CD4-positive, alpha-beta memory T cell (primary cell): ENCODE data around the gene CPLX1. TPM values are rescaled to one million over a fixed set of nuclear protein-coding genes. Genes with fewer than 3 reads are reported as not detected.

Source experiments
- CTCF ChIA-PET: fragments of 350-600 bp; sonication (Branson Sonifier 250); formaldehyde crosslinking; loops from one replicate; lab custom pipeline; 2021; ENCODE audit warnings: inconsistent platforms; ENCODE audit not compliant: partially characterized antibody; lab: Charles Lee
- POLR2A ChIA-PET: fragments of 350-600 bp; sonication (Branson Sonifier 250); formaldehyde crosslinking; loops from one replicate; lab custom pipeline; 2021; ENCODE audit not compliant: partially characterized antibody; lab: Charles Lee
- DNase-seq, 5 donors: peaks; one replicate each; pipeline versions ENCODE4 v3.0.0 to v3.0.0-alpha.2; 2020 to 2022; ENCODE audit warnings: mixed read lengths in 1 of 5
- H3K27ac ChIP-seq: one replicate; pipeline ENCODE4 v1.7.0; 2013; ENCODE audit warnings: low read depth, low read length
- H3K27me3 ChIP-seq: 2 replicates; pipeline ENCODE4 v1.7.0; 2013; ENCODE audit warnings: mild to moderate bottlenecking, low read length, moderate library complexity; ENCODE audit not compliant: insufficient read depth
- H3K36me3 ChIP-seq: 2 replicates; pipeline ENCODE4 v1.7.0; 2013; ENCODE audit warnings: mild to moderate bottlenecking, low read length, moderate library complexity; ENCODE audit not compliant: insufficient read depth
- H3K4me1 ChIP-seq: 2 replicates; pipeline ENCODE4 v1.7.0; 2013; ENCODE audit warnings: mild to moderate bottlenecking, low read length, moderate library complexity; ENCODE audit not compliant: insufficient read depth
- H3K4me3 ChIP-seq, 2 donors: one replicate each; pipeline ENCODE4 v1.7.0; 2013; ENCODE audit warnings: low read length in 2 of 2, mild to moderate bottlenecking in 1 of 2
- H3K9me3 ChIP-seq, 2 donors: one replicate each; pipeline ENCODE4 v1.7.0; 2013; ENCODE audit warnings: low read length in 2 of 2, control low read depth in 1 of 2; ENCODE audit not compliant: control insufficient read depth in 1 of 2
- H3K27ac Mint-ChIP-seq, 7 donors: one replicate each; pipeline ENCODE4 v1.8.0; 2020 to 2021; ENCODE audit warnings: mixed read lengths in 7 of 7, mild to moderate bottlenecking in 6 of 7, inconsistent platforms in 3 of 7, moderate library complexity in 3 of 7
- H3K27me3 Mint-ChIP-seq, 2 donors: one replicate each; pipeline ENCODE4 v1.8.0; 2020 to 2021; ENCODE audit warnings: mixed read lengths in 2 of 2
- H3K36me3 Mint-ChIP-seq, 2 donors: one replicate each; pipeline ENCODE4 v1.8.0; 2020 to 2021; ENCODE audit warnings: mixed read lengths in 2 of 2, inconsistent platforms in 1 of 2, mild to moderate bottlenecking in 1 of 2
- H3K4me1 Mint-ChIP-seq, 4 donors: one replicate each; pipeline ENCODE4 v1.8.0; 2020 to 2021; ENCODE audit warnings: mixed read lengths in 4 of 4, mild to moderate bottlenecking in 1 of 4
- H3K4me3 Mint-ChIP-seq, 8 donors: one replicate each; pipeline ENCODE4 v1.8.0; 2020 to 2021; ENCODE audit warnings: mixed read lengths in 8 of 8, mild to moderate bottlenecking in 7 of 8, moderate library complexity in 6 of 8, inconsistent platforms in 3 of 8
- H3K9me3 Mint-ChIP-seq, 8 donors: one replicate each; pipeline ENCODE4 v1.8.0; 2020 to 2021; ENCODE audit warnings: mixed read lengths in 8 of 8, mild to moderate bottlenecking in 5 of 8, inconsistent platforms in 3 of 8, moderate library complexity in 1 of 8
- intact Hi-C: fragments of 100-400 bp; cut with micrococcal nuclease; formaldehyde crosslinking; loops from one replicate; pipeline ENCODE4 v1.15.1; 2023
- polyA plus RNA-seq, 2 donors: library from polyadenylated mRNA; unstranded; fragments of 300-500 nt; fragmentation: Illumina TruSeq; gene quantifications; one replicate each; pipeline ENCODE4 v1.2.3, GENCODE V29; 2021
- total RNA-seq, 2 experiments: library from RNA; stranded (reverse); gene quantifications; one replicate each; pipeline ENCODE4 v1.2.3, GENCODE V29; 2021

CPLX1 gene
- total and polyA plus RNA-seq, 4 experiments from 2014 or later = 0.26 to 1.5 (median 0.64) TPM; not detected in 1

- Histone ChIP-seq H3K27ac (no peak overlapping the region), H3K4me1 (no peaks in the 10 kb centered on the region), H3K36me3 (no peaks in the 10 kb centered on the region), H3K9me3 (no peaks in the 10 kb centered on the region), H3K27me3 (no peaks in the 10 kb centered on the region), H3K4me3 (no peak overlapping the region)
- ChIA-PET CTCF (no interaction called here), POLR2A (no interaction called here)
- no peak for DNase-seq
- Mint-ChIP-seq H3K27ac (peak overlapping the region in 1 of 7 donors; percentile 52), H3K4me1 (no peaks in the 10 kb centered on the region), H3K36me3 (peaks cover 11 to 18% of the 10 kb centered on the region in 2 donors), H3K27me3 (no peaks in the 10 kb centered on the region), H3K9me3 (peaks cover 0 to 8% (median 2%) of the 10 kb centered on the region in 8 donors), H3K4me3 (no peak overlapping the region)
- intact Hi-C loops = no loop called here
Observed at GRCh38 chr4:845836-846251, 19.9 kb upstream of the CPLX1 start.

GRCh38 chr4:845233-845835 lies 19.4 kb upstream of the CPLX1 start:
- H3K4me1 ChIP-seq = no peaks in the 10 kb centered on the region
- Mint-ChIP-seq H3K4me3 (no peak overlapping the region), H3K9me3 (peaks cover 0 to 10% (median 2%) of the 10 kb centered on the region in 8 donors), H3K4me1 (no peaks in the 10 kb centered on the region), H3K36me3 (peaks cover 10 to 18% of the 10 kb centered on the region in 2 donors), H3K27me3 (no peaks in the 10 kb centered on the region), H3K27ac (no peak overlapping the region)
- intact Hi-C loops = no loop called here
- CTCF ChIA-PET = no interaction called here
- H3K27ac ChIP-seq = no peak overlapping the region
- no peaks in the 10 kb centered on the region for H3K27me3 ChIP-seq
- H3K36me3 ChIP-seq = no peaks in the 10 kb centered on the region
- no peak for DNase-seq
- H3K9me3 ChIP-seq = no peaks in the 10 kb centered on the region
- H3K4me3 ChIP-seq = no peak overlapping the region
- POLR2A ChIA-PET = no interaction called here

- Histone ChIP-seq H3K27me3 (no peaks in the 10 kb centered on the region), H3K36me3 (no peaks in the 10 kb centered on the region), H3K4me3 (no peak overlapping the region), H3K9me3 (no peaks in the 10 kb centered on the region), H3K27ac (no peak overlapping the region), H3K4me1 (no peaks in the 10 kb centered on the region)
- Mint-ChIP-seq H3K27me3 (no peaks in the 10 kb centered on the region), H3K27ac (no peak overlapping the region), H3K4me3 (no peak overlapping the region), H3K36me3 (peaks cover 8 to 18% of the 10 kb centered on the region in 2 donors), H3K4me1 (peaks cover 0 to 5% (median 1%) of the 10 kb centered on the region in 4 donors), H3K9me3 (peaks cover 0 to 15% (median 3%) of the 10 kb centered on the region in 8 donors)
- CTCF ChIA-PET = no interaction called here
- POLR2A ChIA-PET = no interaction called here
- intact Hi-C loops = no loop called here
- DNase-seq = no peak
Observed at GRCh38 chr4:844752-845232, 18.9 kb upstream of the CPLX1 start.

- Mint-ChIP-seq H3K9me3 (peaks cover 0 to 39% (median 17%) of the 10 kb centered on the region in 8 donors), H3K27me3 (no peaks in the 10 kb centered on the region), H3K4me3 (no peak overlapping the region), H3K36me3 (peaks cover 4 to 15% of the 10 kb centered on the region in 2 donors), H3K4me1 (peaks cover 0 to 5% (median 1%) of the 10 kb centered on the region in 4 donors), H3K27ac (no peak overlapping the region)
- H3K27me3 ChIP-seq = no peaks in the 10 kb centered on the region
- intact Hi-C loops = no loop called here
- no peak for DNase-seq
- no peaks in the 10 kb centered on the region for H3K36me3 ChIP-seq
- H3K4me3 ChIP-seq = no peak overlapping the region
- no peak overlapping the region for H3K27ac ChIP-seq
- peaks cover 0 to 10% of the 10 kb centered on the region in 2 donors for H3K9me3 ChIP-seq
- H3K4me1 ChIP-seq = no peaks in the 10 kb centered on the region
- ChIA-PET POLR2A (no interaction called here), CTCF (no interaction called here)
Observed at GRCh38 chr4:839675-840443, 13.9 kb upstream of the CPLX1 start.

- H3K27me3 ChIP-seq = no peaks in the 10 kb centered on the region
- H3K4me3 ChIP-seq = no peak overlapping the region
- H3K27ac Mint-ChIP-seq = no peak overlapping the region
- no peak overlapping the region for H3K27ac ChIP-seq
- H3K4me1 ChIP-seq = no peaks in the 10 kb centered on the region
- no peak overlapping the region for H3K4me3 Mint-ChIP-seq
- no peaks in the 10 kb centered on the region for H3K27me3 Mint-ChIP-seq
- peaks cover 0 to 42% (median 17%) of the 10 kb centered on the region in 8 donors for H3K9me3 Mint-ChIP-seq
- CTCF ChIA-PET = no interaction called here
- no peaks in the 10 kb centered on the region for H3K36me3 ChIP-seq
- H3K36me3 Mint-ChIP-seq = peaks cover 4 to 11% of the 10 kb centered on the region in 2 donors
- POLR2A ChIA-PET = no interaction called here
- DNase-seq = no peak
- H3K4me1 Mint-ChIP-seq = peaks cover 0 to 5% (median 1%) of the 10 kb centered on the region in 4 donors
- peaks cover 0 to 10% of the 10 kb centered on the region in 2 donors for H3K9me3 ChIP-seq
- intact Hi-C loops = no loop called here
Observed at GRCh38 chr4:837772-838171, 11.8 kb upstream of the CPLX1 start.

DNA sequence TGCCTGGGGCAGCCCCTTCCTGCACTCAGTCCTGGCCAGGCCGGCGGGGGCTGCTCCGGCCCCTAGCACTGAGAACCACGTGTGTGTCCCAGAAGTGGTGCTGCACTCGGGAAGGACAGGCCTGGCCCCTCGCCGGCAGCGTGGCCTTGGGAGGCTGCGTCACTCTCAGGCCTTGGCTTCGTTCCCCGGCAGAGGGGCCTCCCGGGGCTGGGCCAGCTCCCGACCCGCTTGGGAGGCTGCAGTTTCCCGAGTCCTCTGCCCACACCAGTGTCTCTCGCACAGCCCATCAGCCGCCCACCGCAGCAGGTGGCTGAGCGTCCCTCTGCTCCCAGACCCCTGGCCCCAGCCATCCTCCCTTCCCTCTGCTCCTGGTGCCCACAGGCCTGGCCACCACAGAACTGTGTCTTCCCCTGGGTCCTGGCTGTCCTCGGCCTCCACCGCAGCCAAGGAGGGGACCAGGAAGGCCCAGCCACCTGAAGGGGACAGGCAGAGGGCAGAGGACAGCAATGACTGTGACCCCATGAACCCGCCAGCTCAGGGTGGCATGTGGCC lies 10.9 kb upstream of the CPLX1 start:
- no peaks in the 10 kb centered on the region for H3K27me3 ChIP-seq
- Mint-ChIP-seq H3K4me1 (peaks cover 0 to 5% (median 1%) of the 10 kb centered on the region in 4 donors), H3K27me3 (no peaks in the 10 kb centered on the region), H3K9me3 (peaks cover 0 to 37% (median 16%) of the 10 kb centered on the region in 8 donors), H3K36me3 (peaks cover under 1 to 4% of the 10 kb centered on the region in 2 donors), H3K4me3 (no peak overlapping the region), H3K27ac (no peak overlapping the region)
- ChIA-PET POLR2A (no interaction called here), CTCF (no interaction called here)
- no peak overlapping the region for H3K27ac ChIP-seq
- peaks cover 0 to 10% of the 10 kb centered on the region in 2 donors for H3K9me3 ChIP-seq
- H3K4me3 ChIP-seq = no peak overlapping the region
- no peak for DNase-seq
- no peaks in the 10 kb centered on the region for H3K36me3 ChIP-seq
- no peaks in the 10 kb centered on the region for H3K4me1 ChIP-seq
- intact Hi-C loops = no loop called here

DNA sequence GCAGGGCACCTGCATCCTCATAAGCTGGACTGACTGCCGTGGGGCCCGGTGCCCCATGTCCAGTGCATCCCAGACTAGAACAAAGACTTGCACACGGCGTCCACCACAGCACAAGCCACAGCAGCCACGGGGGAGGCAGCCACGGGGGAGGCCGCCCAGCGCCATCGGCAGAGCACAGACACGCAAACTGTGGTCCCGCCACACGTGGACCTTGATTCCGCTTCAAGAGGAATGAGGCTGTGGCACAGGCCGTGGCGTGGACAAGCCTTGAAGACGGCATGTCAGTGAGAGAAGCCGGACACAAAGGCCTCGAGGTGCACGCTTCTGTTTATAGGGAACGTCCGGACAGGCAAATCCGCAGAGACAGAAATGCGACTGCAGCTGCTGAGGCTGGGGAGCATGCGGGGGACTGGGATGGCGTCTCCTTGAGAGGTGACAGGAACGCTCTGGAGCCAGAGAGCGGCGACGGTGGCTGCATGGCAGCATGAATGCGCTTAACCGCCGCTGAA lies 10.1 kb upstream of the CPLX1 start:
- no peak overlapping the region for H3K4me3 ChIP-seq
- H3K4me1 ChIP-seq = no peaks in the 10 kb centered on the region
- Mint-ChIP-seq H3K4me1 (peaks cover 0 to 5% (median 1%) of the 10 kb centered on the region in 4 donors), H3K27me3 (peaks cover 0 to 2% of the 10 kb centered on the region in 2 donors), H3K36me3 (no peaks in the 10 kb centered on the region), H3K27ac (no peak overlapping the region), H3K9me3 (peaks cover 0 to 38% (median 15%) of the 10 kb centered on the region in 8 donors), H3K4me3 (no peak overlapping the region)
- CTCF ChIA-PET = no interaction called here
- H3K27ac ChIP-seq = no peak overlapping the region
- no peak for DNase-seq
- intact Hi-C loops = no loop called here
- H3K27me3 ChIP-seq = no peaks in the 10 kb centered on the region
- POLR2A ChIA-PET = no interaction called here
- H3K36me3 ChIP-seq = no peaks in the 10 kb centered on the region
- peaks cover 0 to 10% of the 10 kb centered on the region in 2 donors for H3K9me3 ChIP-seq
